Ovary (tissue), 9 donors: ENCODE results near the gene DGKG. TPM values are rescaled to one million over a fixed set of nuclear protein-coding genes. Genes with fewer than 3 reads are reported as not detected.

Experiments
- DNase-seq, 5 donors: peaks; one replicate each; pipeline ENCODE4 v3.0.0-alpha.2; 2019 to 2020
- H3K27ac ChIP-seq, 2 donors: fragments of 200-600 bp; one replicate each; pipeline versions ENCODE4 v1.5.1 to v1.8.0; 2019 to 2022
- H3K27me3 ChIP-seq: fragments of 200-600 bp; one replicate; pipeline ENCODE4 v1.8.0; 2022
- H3K36me3 ChIP-seq: fragments of 200-600 bp; sonication (generic); one replicate; pipeline ENCODE4 v1.5.1; 2019
- H3K4me1 ChIP-seq: one replicate; pipeline ENCODE4 v1.8.1; 2013; ENCODE audit warnings: mild to moderate bottlenecking, moderate library complexity; ENCODE audit not compliant: insufficient read depth
- H3K4me3 ChIP-seq: fragments of 200-600 bp; sonication (generic); one replicate; pipeline ENCODE4 v1.5.1; 2017
- H3K9me3 ChIP-seq, 2 donors: fragments of 200-600 bp in 1 of 2; sonication (generic) in 1 of 2; one replicate each; pipeline versions ENCODE4 v1.5.1 to v1.8.1; 2013 to 2019; ENCODE audit warnings: mild to moderate bottlenecking in 1 of 2, moderate library complexity in 1 of 2
- CTCF ChIP-seq, 3 donors: fragments of 450-650 bp in 2 of 3; fragments of 200-600 bp in 1 of 3; IDR thresholded peaks; one replicate each; pipeline versions ENCODE4 v1.5.1 to v1.8.0; 2016 to 2022; ENCODE audit warnings: antibody characterized with exemption in 3 of 3, mild to moderate bottlenecking in 1 of 3
- EP300 ChIP-seq: sonication (generic); formaldehyde crosslinking; IDR thresholded peaks from one replicate; pipeline ENCODE4 v1.6.1; 2017; ENCODE audit warnings: antibody characterized with exemption
- POLR2A ChIP-seq: fragments of 450-650 bp; IDR thresholded peaks from one replicate; pipeline ENCODE4 v1.6.1; 2017; ENCODE audit warnings: antibody characterized with exemption, mild to moderate bottlenecking, moderate library complexity
- WGBS, 3 donors: extraction: QIAGEN DNeasy Blood & Tissue Kit in 1 of 3; methylation state at CpG; one replicate each; pipeline versions ENCODE4 v1.1.5 to v1.1.7; 2013 to 2017; 5-methylcytosine and 5-hydroxymethylcytosine counted together
- intact Hi-C, 4 donors: fragments of 100-400 bp; cut with DNase I; formaldehyde crosslinking; loops; one replicate each; pipeline versions ENCODE4 v1.11.0 to v1.15.1; 2022 to 2023
- polyA plus RNA-seq, 2 donors: library from polyadenylated mRNA; stranded (reverse); fragments of 200-250 nt in 1 of 2; fragments of 350-450 nt in 1 of 2; fragmentation: Illumina TruSeq in 1 of 2; extraction: RNeasy Lipid Tissue Mini Kit (QIAGEN cat#74804) in 1 of 2; gene quantifications; one replicate each; pipeline ENCODE4 v1.2.3, GENCODE V29; 2013 to 2014
- total RNA-seq, 7 donors: library from RNA; depleted of rRNA in 2 of 7; stranded (reverse); fragments of >200 nt in 2 of 7; fragmentation: NEBNext Ultra II Directional in 3 of 7; extraction: Animal tissue kit (Norgen Biotek cat#: 25700) in 3 of 7; gene quantifications; one replicate each; pipeline versions ENCODE4 v1.1.0 to v1.2.4, GENCODE V29; 2016 to 2023
- donor health status: DM: no; HTN: no; CAD: no; lungs with moderate emphysema.
- donor health status: DM: no; HTN: no; CAD: no.
- donor health status: Bipolar disorder and iron deficiency.
- donor health status: DM: yes; HTN: yes; CAD: no.
- donor health status: DM: no; HTN: no; CAD: no.
- donor health status: DM: yes; HTN: yes; CAD: no.

The DGKG gene
- total and polyA plus RNA-seq, 9 donors: 1.0 to 7.0 (median 4.1) TPM

GRCh38 chr3:186169379-186169778 is 192.7 kb downstream of the DGKG start:
- intact Hi-C loops: no loop called here
- Histone ChIP-seq H3K4me1 (no peaks in the 10 kb centered on the region), H3K9me3 (no peaks in the 10 kb centered on the region), H3K4me3 (no peak overlapping the region), H3K36me3 (no peaks in the 10 kb centered on the region), H3K27ac (no peak overlapping the region), H3K27me3 (no peaks in the 10 kb centered on the region)
- WGBS, 3 donors: 25 to 59% (median 37%) methylated on average over 2 of the region's 2 CpGs
- no peak for TF ChIP-seq EP300
- no peak for TF ChIP-seq CTCF (IDR thresholded peaks at IDR 0.05)
- DNase-seq: no peak

DNA sequence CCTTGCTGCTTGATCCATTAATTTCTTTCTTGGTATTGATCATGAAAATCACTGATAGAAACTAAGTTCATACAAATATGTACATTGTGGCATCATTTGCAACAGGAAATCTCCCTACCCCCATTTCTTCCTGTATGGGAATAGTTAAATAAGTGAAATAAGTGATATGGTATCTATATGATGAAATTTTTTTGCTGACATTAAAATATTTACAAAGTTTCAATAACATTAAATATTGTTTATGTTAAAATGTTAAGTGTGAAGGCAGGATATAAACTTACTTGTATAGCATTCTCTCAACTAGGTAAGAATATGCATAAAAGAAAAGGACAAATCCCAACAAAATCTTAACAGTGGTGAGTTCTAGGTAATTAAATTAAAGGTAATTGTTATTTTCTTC is 193.1 kb downstream of the DGKG start:
- Histone ChIP-seq H3K27ac (no peak overlapping the region), H3K36me3 (no peaks in the 10 kb centered on the region), H3K9me3 (no peaks in the 10 kb centered on the region), H3K4me3 (no peak overlapping the region), H3K4me1 (no peaks in the 10 kb centered on the region), H3K27me3 (no peaks in the 10 kb centered on the region)
- DNase-seq: no peak
- intact Hi-C loops: no loop called here
- TF ChIP-seq EP300 (no peak), CTCF (IDR thresholded peaks at IDR 0.05) (no peak), POLR2A (no peak)

GRCh38 chr3:186167646-186168395 is 194.2 kb downstream of the DGKG start:
- no peak for TF ChIP-seq CTCF (IDR thresholded peaks at IDR 0.05)
- no peak for TF ChIP-seq POLR2A
- TF ChIP-seq EP300: no peak
- no peaks in the 10 kb centered on the region for H3K27me3 ChIP-seq
- DNase-seq: no peak
- no peak overlapping the region for H3K4me3 ChIP-seq
- H3K4me1 ChIP-seq: no peaks in the 10 kb centered on the region
- no peak overlapping the region for H3K27ac ChIP-seq
- WGBS, 3 donors: 88 to 93% (median 91%) methylated on average over 1 of the region's 1 CpG
- intact Hi-C loops: no loop called here
- H3K9me3 ChIP-seq: no peaks in the 10 kb centered on the region
- H3K36me3 ChIP-seq: no peaks in the 10 kb centered on the region

DNA sequence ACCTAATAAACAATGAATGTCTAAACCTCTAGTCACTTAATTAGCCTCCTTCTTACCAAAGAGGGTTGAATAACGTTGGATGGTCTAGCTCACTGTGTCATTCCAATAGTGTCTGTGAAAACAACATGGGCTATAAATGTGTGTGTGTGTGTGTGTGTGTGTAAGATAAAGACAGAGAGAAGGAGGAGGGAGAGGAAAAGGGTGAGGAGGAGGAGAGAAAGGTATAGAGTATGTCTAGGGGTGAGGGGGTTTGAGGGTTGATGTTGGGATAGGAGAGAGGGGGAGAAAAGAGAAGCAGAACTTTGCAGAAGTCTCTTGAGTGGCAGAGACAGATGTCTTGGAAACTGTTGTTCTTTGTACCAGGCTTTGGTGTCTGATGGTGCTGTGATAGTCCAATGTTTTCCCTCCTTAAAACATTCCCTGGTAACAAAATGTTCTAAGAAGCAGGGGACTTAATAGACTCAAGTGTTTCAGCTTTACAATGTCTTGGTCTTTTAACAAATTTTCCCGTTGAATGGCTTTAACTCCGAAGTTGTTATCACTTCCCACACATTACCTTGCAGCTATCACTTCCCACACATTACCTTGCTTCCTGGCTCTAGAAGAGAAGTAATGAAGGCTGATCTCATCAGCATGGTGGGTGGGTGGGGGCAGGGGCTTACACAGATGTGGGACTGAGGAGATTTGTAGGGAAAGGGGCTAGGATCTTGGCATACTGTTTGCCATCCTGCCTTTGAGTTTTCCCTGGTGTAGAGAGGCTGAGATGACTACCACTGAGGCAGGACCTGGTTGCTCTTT is 195.3 kb downstream of the DGKG start:
- Histone ChIP-seq H3K27me3 (no peaks in the 10 kb centered on the region), H3K9me3 (no peaks in the 10 kb centered on the region), H3K36me3 (no peaks in the 10 kb centered on the region), H3K4me1 (no peaks in the 10 kb centered on the region), H3K27ac (no peak overlapping the region), H3K4me3 (no peak overlapping the region)
- 29 to 47% (median 32%) methylated on average over 3 of the region's 3 CpGs for WGBS, 3 donors
- no peak for TF ChIP-seq POLR2A
- TF ChIP-seq CTCF (IDR thresholded peaks at IDR 0.05): no peak
- TF ChIP-seq EP300: no peak
- DNase-seq: no peak
- intact Hi-C loops: no loop called here
